Measurements from ENCODE around the gene TEC.

The TEC gene

GRCh38 chr4:48269861-48270522 lies 354 bp upstream of the TEC start:
- peak; percentile 89 for DNase-seq (ENCODE audit: low spot score)

- DNase-seq (ENCODE audit: low spot score) = no peak
Measured at GRCh38 chr4:48267574-48267973, 2.1 kb downstream of the TEC start.

DNA sequence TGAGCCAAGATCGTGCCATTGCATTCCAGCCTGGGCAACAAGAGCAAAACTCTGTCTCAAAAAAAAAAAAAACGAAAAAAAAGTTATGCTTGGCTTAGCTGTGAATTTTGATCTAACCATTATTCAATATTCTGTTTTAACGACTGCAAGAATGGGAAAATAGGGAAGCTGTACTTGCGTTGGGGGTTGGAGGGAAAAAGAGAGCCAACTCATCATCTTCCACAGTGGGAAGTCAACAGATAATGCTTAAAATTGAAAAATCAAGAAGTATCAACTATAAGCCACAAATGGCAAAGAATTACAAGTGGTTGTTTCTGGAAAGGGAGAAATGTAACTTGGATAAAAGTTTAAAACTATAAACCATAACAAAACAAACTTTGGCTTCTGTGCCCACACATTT lies 2.9 kb downstream of the TEC start:
- no peak for DNase-seq (ENCODE audit: low spot score)

DNA sequence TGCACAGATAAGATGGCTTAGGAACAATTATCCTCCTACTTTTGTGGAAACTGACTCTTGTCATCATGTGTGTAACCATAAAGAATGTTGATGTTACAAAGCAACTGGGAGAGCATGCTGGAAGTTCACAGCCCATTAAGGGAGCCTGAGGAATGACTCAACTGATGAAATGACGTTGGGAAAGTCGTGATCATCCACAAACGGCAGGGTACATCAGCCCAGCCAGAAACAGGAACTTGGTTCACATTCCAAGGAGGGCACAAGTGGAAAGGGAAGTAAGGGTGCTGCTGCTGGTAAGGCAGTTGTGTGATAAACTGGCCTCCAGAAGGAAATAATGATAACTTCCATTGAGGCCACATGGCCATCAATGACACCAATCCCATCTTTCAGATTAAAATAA lies 6.7 kb downstream of the TEC start:
- no peak for DNase-seq (ENCODE audit: low spot score)

GRCh38 chr4:48262484-48262883 lies 7.2 kb downstream of the TEC start:
- no peak for DNase-seq (ENCODE audit: low spot score)

- no peak for DNase-seq (ENCODE audit: low spot score)
Measured at GRCh38 chr4:48261281-48261680, 8.4 kb downstream of the TEC start.

- DNase-seq (ENCODE audit: low spot score) = no peak
Measured at GRCh38 chr4:48259748-48260147, 9.9 kb downstream of the TEC start.

GRCh38 chr4:48258845-48259397 lies 10.7 kb downstream of the TEC start:
- DNase-seq (ENCODE audit: low spot score) = no peak

GRCh38 chr4:48255959-48256342 lies 13.7 kb downstream of the TEC start:
- DNase-seq (ENCODE audit: low spot score) = no peak

- DNase-seq (ENCODE audit: low spot score) = no peak
Measured at GRCh38 chr4:48255072-48255958, 14.3 kb downstream of the TEC start.

DNA sequence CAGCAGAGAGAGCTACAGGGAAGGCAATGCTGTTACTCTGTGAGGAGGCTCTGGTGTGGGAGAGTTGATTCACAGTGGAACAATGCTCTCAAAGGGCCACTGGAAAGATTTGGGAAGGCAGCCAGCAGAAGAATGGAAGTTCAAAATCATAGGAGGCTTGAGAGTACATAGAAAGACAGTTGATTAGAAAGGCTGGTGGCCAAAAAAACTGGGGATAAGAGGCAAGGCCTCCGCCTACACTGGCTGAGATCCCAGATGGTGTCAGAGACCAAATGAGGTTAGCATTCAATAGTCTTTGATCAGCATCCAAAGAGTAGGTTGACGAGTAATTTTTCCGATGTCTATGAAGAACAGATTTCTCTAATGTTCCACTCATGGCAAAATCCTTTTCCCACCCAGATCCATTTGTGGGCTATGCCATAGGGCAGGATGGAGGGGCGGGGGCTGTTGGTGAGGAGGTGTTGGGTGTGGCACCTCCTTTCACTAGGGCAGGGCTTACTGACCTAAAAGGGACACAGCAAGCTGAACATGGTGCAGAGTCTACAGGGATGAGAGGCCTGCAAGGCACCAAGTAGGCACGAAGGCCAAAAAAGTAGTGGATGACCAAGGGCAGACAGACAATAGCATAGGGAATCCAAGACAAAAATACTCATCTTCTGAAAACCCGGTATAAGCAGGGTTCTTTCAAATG lies 15.1 kb downstream of the TEC start:
- no peak for DNase-seq (ENCODE audit: low spot score)

- no peak for DNase-seq (ENCODE audit: low spot score)
Measured at GRCh38 chr4:48252313-48252712, 17.3 kb downstream of the TEC start.

- no peak for DNase-seq (ENCODE audit: low spot score)
Measured at GRCh38 chr4:48250980-48251379, 18.7 kb downstream of the TEC start.

DNA sequence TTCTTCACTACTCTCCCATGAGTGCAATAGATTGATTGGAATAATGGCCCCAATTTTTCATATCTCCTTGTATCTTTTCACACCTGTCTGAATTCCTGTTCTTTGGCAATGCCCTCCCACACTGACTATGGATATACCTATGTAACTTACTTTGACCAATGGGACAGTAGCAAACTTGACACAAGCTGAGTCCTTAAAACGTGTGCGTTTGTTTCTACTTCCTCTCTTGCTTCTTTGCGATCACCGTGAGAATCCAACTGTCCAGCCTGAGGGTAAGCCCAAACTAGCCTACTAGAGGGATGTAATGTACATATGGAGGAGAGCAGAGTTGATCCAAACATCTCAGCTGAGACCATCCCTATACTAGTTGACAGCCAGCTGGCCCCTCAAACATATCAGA lies 19.3 kb downstream of the TEC start:
- DNase-seq (ENCODE audit: low spot score) = no peak

DNA sequence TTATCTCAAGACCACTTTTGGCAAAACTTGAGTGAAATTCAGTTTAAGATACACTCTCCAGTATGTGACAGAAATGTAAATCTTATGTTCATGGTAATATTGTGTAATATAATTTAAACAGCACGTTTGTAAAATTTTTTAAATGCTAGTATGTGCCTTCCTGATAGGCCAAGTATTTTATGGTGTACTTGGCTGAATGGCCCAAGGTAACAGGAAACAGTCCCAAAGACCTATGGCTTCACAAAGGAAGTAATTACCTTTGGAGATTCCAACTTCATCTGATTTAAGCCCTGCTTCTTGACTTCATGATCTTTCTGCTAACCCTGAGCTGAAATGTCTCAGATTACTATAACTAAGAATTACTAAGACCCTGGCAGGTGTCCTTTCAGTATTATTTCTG lies 20.3 kb downstream of the TEC start:
- no peak for DNase-seq (ENCODE audit: low spot score)

DNA sequence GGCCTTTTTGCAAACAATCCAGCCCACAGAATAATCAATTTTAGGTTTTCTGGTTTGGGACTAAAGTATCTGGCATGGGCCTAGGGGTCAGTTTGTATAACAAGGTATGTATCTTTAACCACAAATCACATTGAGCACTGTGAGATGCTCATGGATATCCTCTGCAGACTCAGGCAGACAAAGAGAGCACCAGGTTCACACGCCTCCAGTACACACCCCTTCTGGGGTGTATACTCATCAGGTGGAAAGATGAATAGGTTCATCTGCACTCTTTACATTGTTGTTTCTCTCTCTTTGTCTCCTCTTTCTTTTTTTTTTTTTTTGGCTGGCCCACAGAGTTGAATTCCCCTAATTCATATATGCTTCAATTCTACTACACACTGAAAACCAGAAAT lies 21.1 kb downstream of the TEC start:
- DNase-seq (ENCODE audit: low spot score) = no peak

- DNase-seq (ENCODE audit: low spot score) = no peak
Measured at GRCh38 chr4:48247878-48248558, 21.6 kb downstream of the TEC start.

GRCh38 chr4:48247142-48247877 lies 22.3 kb downstream of the TEC start:
- no peak for DNase-seq (ENCODE audit: low spot score)

DNA sequence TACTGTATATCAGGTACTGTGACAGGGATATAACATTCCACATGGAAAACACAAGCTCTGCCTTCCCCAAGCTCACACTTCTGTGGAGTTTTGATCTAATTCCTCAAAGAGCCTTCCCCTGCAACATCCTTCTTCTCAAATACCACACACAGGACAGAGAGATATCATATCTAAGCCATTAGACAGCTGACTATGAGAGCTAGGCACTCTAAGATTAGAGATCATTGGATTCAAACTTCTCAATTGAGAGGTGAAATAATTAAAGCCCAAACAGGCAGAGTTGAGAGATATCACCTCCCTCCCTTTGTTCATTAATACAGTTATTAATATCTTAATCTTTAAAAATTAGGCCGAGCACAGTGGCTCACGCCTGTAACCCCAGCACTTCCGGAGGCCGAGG lies 25.0 kb downstream of the TEC start:
- no peak for DNase-seq (ENCODE audit: low spot score)

- no peak for DNase-seq (ENCODE audit: low spot score)
Measured at GRCh38 chr4:48243887-48244286, 25.8 kb downstream of the TEC start.

GRCh38 chr4:48243429-48243828 lies 26.2 kb downstream of the TEC start:
- DNase-seq (ENCODE audit: low spot score) = no peak

Data from hepatic stellate cell (primary cell).